Peyer's patch (tissue), 4 donors: ENCODE measurements around the gene IL1RL2. TPM values are rescaled to one million over a fixed set of nuclear protein-coding genes. Genes with fewer than 3 reads are reported as not detected.
A peak's percentile ranks its signal among the peaks of the same experiment; 100 is the strongest.

ENCODE experiments used
- DNase-seq, 3 donors: peaks; one replicate each; pipeline ENCODE4 v3.0.0-alpha.2; 2017 to 2019
- H3K27ac ChIP-seq, 4 donors: fragments of 200-600 bp; sonication (generic); one replicate each; pipeline ENCODE4 v1.5.1; 2016 to 2019
- H3K27me3 ChIP-seq, 2 donors: fragments of 200-600 bp; sonication (generic); one replicate each; pipeline ENCODE4 v1.5.1; 2019
- H3K36me3 ChIP-seq, 3 donors: fragments of 200-600 bp; sonication (generic); one replicate each; pipeline ENCODE4 v1.5.1; 2016 to 2019
- H3K4me1 ChIP-seq, 4 donors: fragments of 200-600 bp; sonication (generic); one replicate each; pipeline ENCODE4 v1.5.1; 2016 to 2019
- H3K4me3 ChIP-seq, 4 donors: fragments of 200-600 bp; sonication (generic); 1 replicate in 3 of 4; 2 replicates in 1 of 4; pipeline ENCODE4 v1.5.1; 2016 to 2019; ENCODE audit warnings: mild to moderate bottlenecking in 1 of 4
- H3K9me3 ChIP-seq, 4 donors: fragments of 200-600 bp; sonication (generic); one replicate each; pipeline ENCODE4 v1.5.1; 2016 to 2019; ENCODE audit warnings: mild to moderate bottlenecking in 1 of 4
- POLR2A ChIP-seq, 2 donors: fragments of 450-650 bp; IDR thresholded peaks; one replicate each; pipeline ENCODE4 v1.5.1; 2017; ENCODE audit warnings: antibody characterized with exemption in 2 of 2, mild to moderate bottlenecking in 2 of 2, moderate library complexity in 2 of 2
- total RNA-seq, 4 donors: library from RNA; depleted of rRNA; stranded (reverse); fragments of >200 nt; gene quantifications; one replicate each; pipeline ENCODE4 v1.1.0, GENCODE V29; 2016
- TF ChIP-seq, protein P1 (sequence below), 6 experiments: fragments of 450-650 bp in 4 of 6; fragments of 200-600 bp in 2 of 6; sonication (generic) in 1 of 6; IDR thresholded peaks; one replicate each; pipeline ENCODE4 v1.5.1; 2017 to 2019; ENCODE audit warnings: antibody characterized with exemption in 6 of 6, mild to moderate bottlenecking in 3 of 6, moderate library complexity in 1 of 6

IL1RL2 gene
- total RNA-seq, 4 donors from 2014 or later: 0.57 to 2.5 TPM; not detected in 2

DNA sequence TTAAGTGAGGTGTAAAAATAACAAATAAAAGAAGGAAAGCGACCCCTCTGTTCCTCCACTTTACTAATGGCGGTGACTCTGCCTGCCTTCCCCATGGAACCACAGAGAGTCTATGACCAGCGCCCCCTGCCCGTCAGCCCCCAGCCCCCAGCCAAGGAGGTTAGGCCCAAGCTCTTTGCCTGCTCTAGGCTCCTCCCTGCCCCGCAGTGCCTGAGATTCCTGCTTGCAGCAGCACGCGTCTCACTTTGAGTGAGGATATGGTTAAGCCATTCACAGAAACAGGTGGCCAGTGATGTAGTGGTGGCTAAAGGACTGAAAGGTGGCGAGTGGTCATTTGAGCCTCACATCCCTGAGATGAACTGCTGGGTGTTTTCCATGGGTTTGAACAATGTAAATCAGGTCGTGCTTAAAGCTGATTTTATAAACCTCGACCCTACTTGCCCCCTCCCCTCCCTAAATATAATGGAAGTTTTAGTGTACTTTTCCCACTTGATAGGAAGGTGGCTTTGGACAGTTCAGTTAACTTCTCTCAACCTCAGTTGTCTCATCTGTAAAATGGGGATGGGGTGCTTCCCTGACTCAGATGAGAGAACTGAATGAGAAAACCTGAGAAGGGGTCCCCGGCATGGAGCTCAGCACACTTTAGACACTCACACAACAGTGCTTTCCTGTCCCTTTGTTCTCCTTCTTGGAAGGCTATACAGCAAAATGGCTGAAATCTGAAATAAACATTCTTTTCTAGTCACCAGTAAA is 46.5 kb downstream of the IL1RL2 start:
- no peaks in the 10 kb centered on the region for H3K9me3 ChIP-seq
- DNase-seq: no peak

DNA sequence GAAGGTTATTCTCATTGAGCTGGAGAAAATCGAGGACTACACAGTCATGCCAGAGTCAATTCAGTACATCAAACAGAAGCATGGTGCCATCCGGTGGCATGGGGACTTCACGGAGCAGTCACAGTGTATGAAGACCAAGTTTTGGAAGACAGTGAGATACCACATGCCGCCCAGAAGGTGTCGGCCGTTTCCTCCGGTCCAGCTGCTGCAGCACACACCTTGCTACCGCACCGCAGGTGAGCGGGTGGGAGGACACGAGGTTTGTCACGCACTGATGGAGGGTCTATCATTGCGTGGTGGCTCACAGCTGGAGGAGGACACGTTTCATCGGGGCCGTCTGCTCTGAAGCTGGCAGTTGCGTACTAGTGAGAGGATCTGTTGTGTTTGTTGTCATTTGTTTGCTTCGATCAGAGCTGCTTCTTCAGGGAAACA is 48.2 kb downstream of the IL1RL2 start:
- H3K27ac ChIP-seq: no peak overlapping the region
- H3K4me3 ChIP-seq: no peak overlapping the region
- H3K9me3 ChIP-seq: no peaks in the 10 kb centered on the region
- no peak for DNase-seq
- H3K4me1 ChIP-seq: no peaks in the 10 kb centered on the region
- H3K27me3 ChIP-seq: no peaks in the 10 kb centered on the region
- no peaks in the 10 kb centered on the region for H3K36me3 ChIP-seq
- TF ChIP-seq, protein P1, sequence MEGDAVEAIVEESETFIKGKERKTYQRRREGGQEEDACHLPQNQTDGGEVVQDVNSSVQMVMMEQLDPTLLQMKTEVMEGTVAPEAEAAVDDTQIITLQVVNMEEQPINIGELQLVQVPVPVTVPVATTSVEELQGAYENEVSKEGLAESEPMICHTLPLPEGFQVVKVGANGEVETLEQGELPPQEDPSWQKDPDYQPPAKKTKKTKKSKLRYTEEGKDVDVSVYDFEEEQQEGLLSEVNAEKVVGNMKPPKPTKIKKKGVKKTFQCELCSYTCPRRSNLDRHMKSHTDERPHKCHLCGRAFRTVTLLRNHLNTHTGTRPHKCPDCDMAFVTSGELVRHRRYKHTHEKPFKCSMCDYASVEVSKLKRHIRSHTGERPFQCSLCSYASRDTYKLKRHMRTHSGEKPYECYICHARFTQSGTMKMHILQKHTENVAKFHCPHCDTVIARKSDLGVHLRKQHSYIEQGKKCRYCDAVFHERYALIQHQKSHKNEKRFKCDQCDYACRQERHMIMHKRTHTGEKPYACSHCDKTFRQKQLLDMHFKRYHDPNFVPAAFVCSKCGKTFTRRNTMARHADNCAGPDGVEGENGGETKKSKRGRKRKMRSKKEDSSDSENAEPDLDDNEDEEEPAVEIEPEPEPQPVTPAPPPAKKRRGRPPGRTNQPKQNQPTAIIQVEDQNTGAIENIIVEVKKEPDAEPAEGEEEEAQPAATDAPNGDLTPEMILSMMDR (IDR thresholded peaks at IDR 0.05): no peak
- no peak for TF ChIP-seq POLR2A (IDR thresholded peaks at IDR 0.05)

More for the DNA sequence above, 46.5 kb downstream of the IL1RL2 start:
- no peaks in the 10 kb centered on the region for H3K36me3 ChIP-seq
- H3K4me1 ChIP-seq: peaks cover 0 to 3% (median under 1%) of the 10 kb centered on the region in 4 donors
- H3K27ac ChIP-seq: no peak overlapping the region
- no peaks in the 10 kb centered on the region for H3K27me3 ChIP-seq
- no peak for TF ChIP-seq POLR2A (IDR thresholded peaks at IDR 0.05)
- TF ChIP-seq, protein P1 (IDR thresholded peaks at IDR 0.05): no peak
- H3K4me3 ChIP-seq: no peak overlapping the region

DNA sequence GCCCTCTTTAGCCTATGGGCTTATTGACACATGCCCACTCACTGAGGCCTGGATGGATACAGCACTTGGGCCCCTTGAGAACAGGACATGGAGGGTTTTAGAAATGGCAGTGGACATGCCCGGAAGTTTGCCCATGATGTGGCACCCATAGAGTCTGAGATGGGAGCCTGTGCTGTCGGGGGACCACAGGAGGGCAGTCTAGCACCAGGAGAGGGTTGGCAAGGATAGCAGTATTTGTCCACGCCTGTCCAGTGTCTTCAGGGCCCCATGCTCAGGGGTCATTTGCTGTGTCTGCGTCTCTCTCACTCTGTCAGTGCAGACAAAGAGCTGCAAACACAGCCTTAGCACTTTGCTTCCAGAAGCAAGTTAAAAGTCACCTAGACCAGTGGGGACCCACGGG is 48.7 kb downstream of the IL1RL2 start:
- no peak overlapping the region for H3K4me3 ChIP-seq
- H3K36me3 ChIP-seq: no peaks in the 10 kb centered on the region
- no peaks in the 10 kb centered on the region for H3K27me3 ChIP-seq
- no peak for DNase-seq
- H3K9me3 ChIP-seq: no peaks in the 10 kb centered on the region
- H3K4me1 ChIP-seq: no peaks in the 10 kb centered on the region
- H3K27ac ChIP-seq: no peak overlapping the region
- TF ChIP-seq, protein P1 (IDR thresholded peaks at IDR 0.05): peak in 3 of 6 experiments; percentile 14 to 28 (median 23)
- no peak for TF ChIP-seq POLR2A (IDR thresholded peaks at IDR 0.05)

DNA sequence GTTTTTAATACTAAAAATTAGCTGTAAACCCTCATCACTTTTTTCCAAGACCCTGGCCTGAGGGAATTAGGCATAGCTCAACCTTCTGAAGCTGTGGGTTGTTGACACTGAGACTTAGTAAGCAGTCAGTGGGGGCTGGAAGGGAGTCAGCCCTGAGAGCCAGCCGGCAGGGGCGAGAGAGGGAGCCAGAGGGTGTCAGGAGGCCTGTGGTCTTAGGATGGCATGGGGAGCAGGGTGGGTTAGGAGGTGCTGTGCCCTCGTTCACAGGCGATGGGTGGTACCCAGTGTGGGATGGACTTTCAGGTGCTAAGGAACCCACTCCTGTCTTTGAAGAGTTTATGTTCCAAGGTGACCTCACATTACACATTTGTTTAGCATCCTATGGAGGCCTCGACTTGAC is 49.3 kb downstream of the IL1RL2 start:
- Histone ChIP-seq H3K4me3 (no peak overlapping the region), H3K4me1 (no peaks in the 10 kb centered on the region), H3K36me3 (no peaks in the 10 kb centered on the region), H3K9me3 (no peaks in the 10 kb centered on the region), H3K27me3 (no peaks in the 10 kb centered on the region), H3K27ac (no peak overlapping the region)
- DNase-seq: no peak
- TF ChIP-seq, protein P1 (IDR thresholded peaks at IDR 0.05): no peak
- no peak for TF ChIP-seq POLR2A (IDR thresholded peaks at IDR 0.05)

DNA sequence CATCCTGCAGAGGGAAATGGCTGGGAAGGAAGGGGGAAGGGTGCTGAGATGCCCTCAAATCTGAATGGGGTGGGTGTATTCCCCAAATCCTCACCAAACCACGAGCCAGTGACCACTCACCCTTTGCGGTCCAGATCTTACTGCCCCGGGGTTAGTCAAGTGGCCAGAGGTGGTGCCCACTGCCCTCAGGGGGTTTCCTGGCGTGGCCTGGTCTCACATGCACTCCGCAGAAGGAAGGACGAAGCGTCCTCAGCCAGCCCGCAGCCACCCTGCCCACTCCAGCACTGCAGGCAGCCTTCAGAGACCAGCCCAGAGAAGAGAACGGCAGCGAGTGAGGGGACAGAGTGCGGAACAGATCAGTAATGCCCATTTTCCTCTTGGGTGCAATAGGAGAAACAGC is 50.4 kb downstream of the IL1RL2 start:
- Histone ChIP-seq H3K9me3 (no peaks in the 10 kb centered on the region), H3K27me3 (no peaks in the 10 kb centered on the region), H3K4me3 (no peak overlapping the region), H3K36me3 (no peaks in the 10 kb centered on the region), H3K27ac (no peak overlapping the region), H3K4me1 (no peaks in the 10 kb centered on the region)
- no peak for DNase-seq
- TF ChIP-seq, protein P1 (IDR thresholded peaks at IDR 0.05): no peak
- no peak for TF ChIP-seq POLR2A (IDR thresholded peaks at IDR 0.05)
